Liver (tissue), 9 donors: ENCODE data around the gene TSPOAP1. TPM values are rescaled to one million over a fixed set of nuclear protein-coding genes. Genes with fewer than 3 reads are reported as not detected.

ENCODE experiments used
- DNase-seq: peaks from one replicate; pipeline ENCODE4 v3.0.0-alpha.2; 2017; ENCODE audit warnings: low spot score
- H3K27ac ChIP-seq, 2 donors: one replicate each; pipeline ENCODE4 v1.7.0; 2013; ENCODE audit warnings: inconsistent platforms in 2 of 2, low read length in 2 of 2, control low read depth in 1 of 2, low read depth in 1 of 2, mild to moderate bottlenecking in 1 of 2
- H3K27me3 ChIP-seq, 4 donors: one replicate each; pipeline versions ENCODE4 v1.6.1 to v1.7.0; 2013; ENCODE audit warnings: low read length in 3 of 4, inconsistent platforms in 1 of 4, mild to moderate bottlenecking in 1 of 4, moderate library complexity in 1 of 4; ENCODE audit not compliant: control insufficient read depth in 4 of 4, insufficient read depth in 4 of 4
- H3K36me3 ChIP-seq, 4 donors: one replicate each; pipeline versions ENCODE4 v1.6.1 to v1.7.0; 2013; ENCODE audit warnings: low read length in 3 of 4, mild to moderate bottlenecking in 3 of 4, low read depth in 1 of 4, moderate library complexity in 1 of 4; ENCODE audit not compliant: control insufficient read depth in 4 of 4, insufficient read depth in 3 of 4
- H3K4me1 ChIP-seq, 4 donors: one replicate each; pipeline versions ENCODE4 v1.6.1 to v1.7.0; 2013; ENCODE audit warnings: low read length in 3 of 4, mild to moderate bottlenecking in 3 of 4, moderate library complexity in 1 of 4; ENCODE audit not compliant: control insufficient read depth in 4 of 4, insufficient read depth in 4 of 4
- H3K4me3 ChIP-seq, 3 donors: one replicate each; pipeline versions ENCODE4 v1.6.1 to v1.7.0; 2013; ENCODE audit warnings: low read length in 3 of 3, control low read depth in 1 of 3, low read depth in 1 of 3, mild to moderate bottlenecking in 1 of 3
- H3K9ac ChIP-seq, 2 donors: one replicate each; pipeline ENCODE4 v1.7.0; 2013; ENCODE audit warnings: low read length in 2 of 2, mild to moderate bottlenecking in 2 of 2, moderate library complexity in 2 of 2, control low read depth in 1 of 2, low read depth in 1 of 2
- H3K9me3 ChIP-seq, 4 donors: one replicate each; pipeline versions ENCODE4 v1.6.1 to v1.7.0; 2013; ENCODE audit warnings: low read length in 3 of 4; ENCODE audit not compliant: control insufficient read depth in 4 of 4
- EGR1 ChIP-seq, 2 donors: IDR thresholded peaks; 2 replicates each; pipeline ENCODE4 v1.6.1; 2016 to 2018; ENCODE audit warnings: antibody characterized with exemption in 2 of 2, low read depth in 2 of 2
- FOXA1 ChIP-seq: IDR thresholded peaks from 2 replicates; pipeline ENCODE4 v1.6.1; 2016; ENCODE audit warnings: antibody characterized with exemption
- FOXA2 ChIP-seq: IDR thresholded peaks from 2 replicates; pipeline ENCODE4 v1.6.1; 2016; ENCODE audit warnings: antibody characterized with exemption
- GABPA ChIP-seq, 2 donors: IDR thresholded peaks in 1 of 2; conservative IDR thresholded peaks in 1 of 2; 2 replicates each; pipeline ENCODE4 v1.6.1; 2016; ENCODE audit warnings: antibody characterized with exemption in 2 of 2, mild to moderate bottlenecking in 1 of 2, moderate library complexity in 1 of 2
- HNF4A ChIP-seq, 2 donors: conservative IDR thresholded peaks; 2 replicates each; pipeline ENCODE4 v1.6.1; 2016; ENCODE audit warnings: antibody characterized with exemption in 2 of 2, mild to moderate bottlenecking in 2 of 2
- HNF4G ChIP-seq: IDR thresholded peaks from 2 replicates; pipeline ENCODE4 v1.6.1; 2016; ENCODE audit warnings: antibody characterized with exemption
- JUND ChIP-seq, 2 donors: IDR thresholded peaks; 2 replicates each; pipeline ENCODE4 v1.6.1; 2016; ENCODE audit warnings: antibody characterized with exemption in 2 of 2
- NR2F2 ChIP-seq: IDR thresholded peaks from 2 replicates; pipeline ENCODE4 v1.6.1; 2016; ENCODE audit warnings: antibody characterized with exemption
- RAD21 ChIP-seq, 2 donors: IDR thresholded peaks; 2 replicates each; pipeline ENCODE4 v1.6.1; 2016; ENCODE audit warnings: antibody characterized with exemption in 2 of 2, mild to moderate bottlenecking in 2 of 2
- RXRA ChIP-seq, 2 donors: IDR thresholded peaks; 2 replicates each; pipeline ENCODE4 v1.6.1; 2017 to 2018; ENCODE audit warnings: antibody characterized with exemption in 2 of 2, mild to moderate bottlenecking in 1 of 2
- SP1 ChIP-seq: IDR thresholded peaks from 2 replicates; pipeline ENCODE4 v1.6.1; 2018; ENCODE audit warnings: antibody characterized with exemption, mild to moderate bottlenecking
- TAF1 ChIP-seq: conservative IDR thresholded peaks from 2 replicates; pipeline ENCODE4 v1.6.1; 2016; ENCODE audit warnings: antibody characterized with exemption, mild to moderate bottlenecking
- YY1 ChIP-seq: IDR thresholded peaks from 2 replicates; pipeline ENCODE4 v1.6.1; 2016; ENCODE audit warnings: antibody characterized with exemption, mild to moderate bottlenecking
- WGBS: extraction: QIAGEN DNeasy Blood & Tissue Kit; methylation state at CpG from one replicate; pipeline ENCODE4 v1.1.7; 2013; 5-methylcytosine and 5-hydroxymethylcytosine counted together
- polyA plus RNA-seq, 2 donors: library from polyadenylated mRNA; stranded (reverse) in 1 of 2; unstranded in 1 of 2; fragments of 200-250 nt in 1 of 2; fragments of >200 nt in 1 of 2; fragmentation: Nextera tagmentation in 1 of 2; extraction: Ambion mirVana in 1 of 2; gene quantifications; one replicate each; pipeline versions ENCODE4 v1.2.1 to v1.2.3, GENCODE V29; 2013 to 2015
- total RNA-seq, 2 donors: library from RNA; depleted of rRNA; stranded (reverse); fragments of >200 nt; gene quantifications; one replicate each; pipeline ENCODE4 v1.2.3, GENCODE V29; 2014
- TF ChIP-seq, protein P1 (sequence below): IDR thresholded peaks from 2 replicates; pipeline ENCODE4 v1.6.1; 2016; ENCODE audit warnings: antibody characterized with exemption
- TF ChIP-seq, protein P2 (sequence below): IDR thresholded peaks from 2 replicates; pipeline ENCODE4 v1.6.1; 2016; ENCODE audit warnings: antibody characterized with exemption, mild to moderate bottlenecking
- TF ChIP-seq, protein P3 (sequence below): fragments of 150-350 bp; IDR thresholded peaks from 2 replicates; pipeline ENCODE4 v1.5.1; 2017; ENCODE audit warnings: improper control_type of control experiment, low read depth, low read length; ENCODE audit not compliant: missing input control
- TF ChIP-seq, protein P4 (sequence below): IDR thresholded peaks from 2 replicates; pipeline ENCODE4 v1.6.1; 2016; ENCODE audit warnings: antibody characterized with exemption
- TF ChIP-seq, protein P5 (sequence below): IDR thresholded peaks from 2 replicates; pipeline ENCODE4 v1.6.1; 2016; ENCODE audit warnings: antibody characterized with exemption
- donor health status: healthy.
- donor health status: healthy.
- donor health status: healthy.
- donor health status: healthy.
- donor health status: healthy.

Gene TSPOAP1
- total and polyA plus RNA-seq, 4 donors: 1.5 to 4.6 (median 2.6) TPM

DNA sequence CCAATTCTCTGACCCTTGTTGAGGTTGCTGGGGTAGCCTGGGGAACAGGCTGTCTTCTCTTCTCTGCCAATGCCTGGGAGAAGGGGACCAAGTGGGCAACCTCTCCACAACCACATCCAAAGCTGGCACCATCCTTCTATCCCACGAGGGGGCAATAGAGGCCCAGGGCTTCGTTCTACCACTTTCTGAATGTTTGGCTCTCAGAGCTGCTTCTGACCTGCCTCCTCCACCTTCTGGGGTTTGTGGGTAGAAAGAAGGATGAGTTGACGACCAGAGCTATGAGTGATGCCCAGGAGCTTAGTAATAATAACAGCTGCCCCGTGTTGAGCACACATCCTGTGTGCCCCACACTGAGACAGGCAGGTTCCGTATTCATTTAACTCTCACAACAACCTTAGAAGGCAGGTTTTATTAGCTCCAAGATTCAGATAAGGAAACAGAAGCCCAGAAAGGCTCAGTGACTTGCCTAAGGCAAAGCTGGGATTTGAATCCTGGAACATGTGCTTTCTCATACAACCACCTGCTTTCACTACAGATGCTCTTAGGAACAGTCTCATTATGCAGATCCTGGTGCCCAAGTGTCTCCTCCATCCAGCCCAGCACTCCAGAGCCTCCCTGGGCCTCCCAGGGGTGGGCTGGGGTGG, 11.1 kb downstream of the TSPOAP1 start:
- no peak overlapping the region for H3K4me3 ChIP-seq
- 30% methylated on average over 5 of the region's 5 CpGs for WGBS
- H3K9me3 ChIP-seq: no peaks in the 10 kb centered on the region
- no peak overlapping the region for H3K9ac ChIP-seq
- no peak overlapping the region for H3K27ac ChIP-seq
- peak; percentile 48 for DNase-seq
- H3K36me3 ChIP-seq: peaks cover 0 to 2% (median 0%) of the 10 kb centered on the region in 4 donors
- H3K4me1 ChIP-seq: no peaks in the 10 kb centered on the region
- TF ChIP-seq EGR1 (IDR thresholded peaks at IDR 0.05; ENCODE audit: low read depth in 2 of 2) (no peak), RAD21 (IDR thresholded peaks at IDR 0.05) (peak; percentile 93 to 96), YY1 (no peak), GABPA (IDR thresholded peaks at IDR 0.05 in 1 of 2, conservative IDR thresholded peaks at IDR 0.05 in 1 of 2) (no peak), JUND (IDR thresholded peaks at IDR 0.05) (no peak), NR2F2 (no peak), RXRA (IDR thresholded peaks at IDR 0.05) (no peak), TAF1 (no peak), HNF4G (no peak), FOXA1 (no peak), SP1 (no peak), HNF4A (conservative IDR thresholded peaks at IDR 0.05) (no peak), FOXA2 (no peak)
- TF ChIP-seq, protein P1, sequence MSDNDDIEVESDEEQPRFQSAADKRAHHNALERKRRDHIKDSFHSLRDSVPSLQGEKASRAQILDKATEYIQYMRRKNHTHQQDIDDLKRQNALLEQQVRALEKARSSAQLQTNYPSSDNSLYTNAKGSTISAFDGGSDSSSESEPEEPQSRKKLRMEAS: no peak
- TF ChIP-seq, protein P2, sequence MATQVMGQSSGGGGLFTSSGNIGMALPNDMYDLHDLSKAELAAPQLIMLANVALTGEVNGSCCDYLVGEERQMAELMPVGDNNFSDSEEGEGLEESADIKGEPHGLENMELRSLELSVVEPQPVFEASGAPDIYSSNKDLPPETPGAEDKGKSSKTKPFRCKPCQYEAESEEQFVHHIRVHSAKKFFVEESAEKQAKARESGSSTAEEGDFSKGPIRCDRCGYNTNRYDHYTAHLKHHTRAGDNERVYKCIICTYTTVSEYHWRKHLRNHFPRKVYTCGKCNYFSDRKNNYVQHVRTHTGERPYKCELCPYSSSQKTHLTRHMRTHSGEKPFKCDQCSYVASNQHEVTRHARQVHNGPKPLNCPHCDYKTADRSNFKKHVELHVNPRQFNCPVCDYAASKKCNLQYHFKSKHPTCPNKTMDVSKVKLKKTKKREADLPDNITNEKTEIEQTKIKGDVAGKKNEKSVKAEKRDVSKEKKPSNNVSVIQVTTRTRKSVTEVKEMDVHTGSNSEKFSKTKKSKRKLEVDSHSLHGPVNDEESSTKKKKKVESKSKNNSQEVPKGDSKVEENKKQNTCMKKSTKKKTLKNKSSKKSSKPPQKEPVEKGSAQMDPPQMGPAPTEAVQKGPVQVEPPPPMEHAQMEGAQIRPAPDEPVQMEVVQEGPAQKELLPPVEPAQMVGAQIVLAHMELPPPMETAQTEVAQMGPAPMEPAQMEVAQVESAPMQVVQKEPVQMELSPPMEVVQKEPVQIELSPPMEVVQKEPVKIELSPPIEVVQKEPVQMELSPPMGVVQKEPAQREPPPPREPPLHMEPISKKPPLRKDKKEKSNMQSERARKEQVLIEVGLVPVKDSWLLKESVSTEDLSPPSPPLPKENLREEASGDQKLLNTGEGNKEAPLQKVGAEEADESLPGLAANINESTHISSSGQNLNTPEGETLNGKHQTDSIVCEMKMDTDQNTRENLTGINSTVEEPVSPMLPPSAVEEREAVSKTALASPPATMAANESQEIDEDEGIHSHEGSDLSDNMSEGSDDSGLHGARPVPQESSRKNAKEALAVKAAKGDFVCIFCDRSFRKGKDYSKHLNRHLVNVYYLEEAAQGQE: no peak
- TF ChIP-seq, protein P3, sequence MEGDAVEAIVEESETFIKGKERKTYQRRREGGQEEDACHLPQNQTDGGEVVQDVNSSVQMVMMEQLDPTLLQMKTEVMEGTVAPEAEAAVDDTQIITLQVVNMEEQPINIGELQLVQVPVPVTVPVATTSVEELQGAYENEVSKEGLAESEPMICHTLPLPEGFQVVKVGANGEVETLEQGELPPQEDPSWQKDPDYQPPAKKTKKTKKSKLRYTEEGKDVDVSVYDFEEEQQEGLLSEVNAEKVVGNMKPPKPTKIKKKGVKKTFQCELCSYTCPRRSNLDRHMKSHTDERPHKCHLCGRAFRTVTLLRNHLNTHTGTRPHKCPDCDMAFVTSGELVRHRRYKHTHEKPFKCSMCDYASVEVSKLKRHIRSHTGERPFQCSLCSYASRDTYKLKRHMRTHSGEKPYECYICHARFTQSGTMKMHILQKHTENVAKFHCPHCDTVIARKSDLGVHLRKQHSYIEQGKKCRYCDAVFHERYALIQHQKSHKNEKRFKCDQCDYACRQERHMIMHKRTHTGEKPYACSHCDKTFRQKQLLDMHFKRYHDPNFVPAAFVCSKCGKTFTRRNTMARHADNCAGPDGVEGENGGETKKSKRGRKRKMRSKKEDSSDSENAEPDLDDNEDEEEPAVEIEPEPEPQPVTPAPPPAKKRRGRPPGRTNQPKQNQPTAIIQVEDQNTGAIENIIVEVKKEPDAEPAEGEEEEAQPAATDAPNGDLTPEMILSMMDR: peak; percentile 82
- TF ChIP-seq, protein P4, sequence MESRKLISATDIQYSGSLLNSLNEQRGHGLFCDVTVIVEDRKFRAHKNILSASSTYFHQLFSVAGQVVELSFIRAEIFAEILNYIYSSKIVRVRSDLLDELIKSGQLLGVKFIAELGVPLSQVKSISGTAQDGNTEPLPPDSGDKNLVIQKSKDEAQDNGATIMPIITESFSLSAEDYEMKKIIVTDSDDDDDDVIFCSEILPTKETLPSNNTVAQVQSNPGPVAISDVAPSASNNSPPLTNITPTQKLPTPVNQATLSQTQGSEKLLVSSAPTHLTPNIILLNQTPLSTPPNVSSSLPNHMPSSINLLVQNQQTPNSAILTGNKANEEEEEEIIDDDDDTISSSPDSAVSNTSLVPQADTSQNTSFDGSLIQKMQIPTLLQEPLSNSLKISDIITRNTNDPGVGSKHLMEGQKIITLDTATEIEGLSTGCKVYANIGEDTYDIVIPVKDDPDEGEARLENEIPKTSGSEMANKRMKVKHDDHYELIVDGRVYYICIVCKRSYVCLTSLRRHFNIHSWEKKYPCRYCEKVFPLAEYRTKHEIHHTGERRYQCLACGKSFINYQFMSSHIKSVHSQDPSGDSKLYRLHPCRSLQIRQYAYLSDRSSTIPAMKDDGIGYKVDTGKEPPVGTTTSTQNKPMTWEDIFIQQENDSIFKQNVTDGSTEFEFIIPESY: no peak
- TF ChIP-seq, protein P5, sequence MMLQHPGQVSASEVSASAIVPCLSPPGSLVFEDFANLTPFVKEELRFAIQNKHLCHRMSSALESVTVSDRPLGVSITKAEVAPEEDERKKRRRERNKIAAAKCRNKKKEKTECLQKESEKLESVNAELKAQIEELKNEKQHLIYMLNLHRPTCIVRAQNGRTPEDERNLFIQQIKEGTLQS: no peak
- H3K27me3 ChIP-seq: no peaks in the 10 kb centered on the region
